Coronary artery (tissue), 2 donors: Measurements from ENCODE around the gene PITPNM1.
A peak's percentile ranks its signal among the peaks of the same experiment; 100 is the strongest.
"Not testable (repeated sequence)": the region's sequence is repeated elsewhere in the genome, so short reads cannot be mapped to it uniquely, and the experiment has no call there.

Experiments
- DNase-seq: peaks from one replicate; pipeline ENCODE4 v3.0.0-alpha.2; 2017; ENCODE audit warnings: low spot score
- H3K27ac ChIP-seq, 2 donors: fragments of 200-600 bp; sonication (generic); one replicate each; pipeline ENCODE4 v1.5.1; 2016 to 2019
- H3K4me3 ChIP-seq: fragments of 200-600 bp; sonication (generic); 2 replicates; pipeline ENCODE4 v1.5.1; 2016; ENCODE audit warnings: mild to moderate bottlenecking, moderate library complexity
- TF ChIP-seq, protein P1 (sequence below): fragments of 200-600 bp; sonication (generic); IDR thresholded peaks from one replicate; pipeline ENCODE4 v1.5.1; 2019; ENCODE audit warnings: antibody characterized with exemption

PITPNM1 gene

DNA sequence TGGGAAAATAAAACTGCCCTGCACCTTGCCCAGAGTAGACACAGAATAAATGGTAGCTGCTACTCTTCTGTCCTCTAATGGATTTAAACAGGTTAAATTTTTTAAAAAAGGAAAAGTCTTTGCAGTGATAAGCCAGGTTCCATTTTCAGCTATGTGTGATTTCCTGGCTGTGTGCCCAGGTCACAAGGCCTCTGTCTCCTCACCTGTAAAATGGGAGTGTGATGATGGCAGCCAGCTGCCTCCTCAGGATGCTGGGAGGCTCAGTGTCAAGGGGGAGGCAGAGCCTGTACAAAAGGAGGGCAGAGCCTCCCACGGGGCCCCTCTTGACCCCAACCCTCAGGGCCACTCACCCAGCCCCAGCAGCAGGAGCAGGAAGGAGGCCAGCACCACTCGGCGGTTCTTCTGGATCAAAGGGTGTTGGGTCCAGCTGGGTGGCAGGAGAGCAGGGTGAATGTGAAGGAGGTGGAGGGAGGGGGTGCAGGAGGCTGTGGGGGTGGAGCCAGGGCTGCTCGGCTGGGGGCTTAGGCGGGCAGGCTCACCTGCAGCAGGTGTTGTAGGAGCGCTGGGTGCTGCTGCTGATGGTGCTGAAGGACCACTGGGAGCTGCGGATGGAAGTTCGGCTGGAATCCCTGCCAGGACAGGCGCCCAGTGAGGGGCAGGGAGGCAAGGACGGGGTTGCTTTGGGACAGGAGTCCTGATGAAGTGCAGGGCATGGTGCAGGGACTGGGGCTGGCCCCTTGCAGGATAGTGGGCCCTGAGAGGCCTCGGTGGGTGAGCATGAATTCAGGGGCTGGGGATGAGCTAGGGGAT lies 38.0 kb downstream of the PITPNM1 start:
- TF ChIP-seq, protein P1, sequence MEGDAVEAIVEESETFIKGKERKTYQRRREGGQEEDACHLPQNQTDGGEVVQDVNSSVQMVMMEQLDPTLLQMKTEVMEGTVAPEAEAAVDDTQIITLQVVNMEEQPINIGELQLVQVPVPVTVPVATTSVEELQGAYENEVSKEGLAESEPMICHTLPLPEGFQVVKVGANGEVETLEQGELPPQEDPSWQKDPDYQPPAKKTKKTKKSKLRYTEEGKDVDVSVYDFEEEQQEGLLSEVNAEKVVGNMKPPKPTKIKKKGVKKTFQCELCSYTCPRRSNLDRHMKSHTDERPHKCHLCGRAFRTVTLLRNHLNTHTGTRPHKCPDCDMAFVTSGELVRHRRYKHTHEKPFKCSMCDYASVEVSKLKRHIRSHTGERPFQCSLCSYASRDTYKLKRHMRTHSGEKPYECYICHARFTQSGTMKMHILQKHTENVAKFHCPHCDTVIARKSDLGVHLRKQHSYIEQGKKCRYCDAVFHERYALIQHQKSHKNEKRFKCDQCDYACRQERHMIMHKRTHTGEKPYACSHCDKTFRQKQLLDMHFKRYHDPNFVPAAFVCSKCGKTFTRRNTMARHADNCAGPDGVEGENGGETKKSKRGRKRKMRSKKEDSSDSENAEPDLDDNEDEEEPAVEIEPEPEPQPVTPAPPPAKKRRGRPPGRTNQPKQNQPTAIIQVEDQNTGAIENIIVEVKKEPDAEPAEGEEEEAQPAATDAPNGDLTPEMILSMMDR: no peak
- Histone ChIP-seq H3K4me3 (no peak overlapping the region), H3K27ac (peak overlapping the region in 1 of 2 donors; percentile 91)
- DNase-seq: no peak

DNA sequence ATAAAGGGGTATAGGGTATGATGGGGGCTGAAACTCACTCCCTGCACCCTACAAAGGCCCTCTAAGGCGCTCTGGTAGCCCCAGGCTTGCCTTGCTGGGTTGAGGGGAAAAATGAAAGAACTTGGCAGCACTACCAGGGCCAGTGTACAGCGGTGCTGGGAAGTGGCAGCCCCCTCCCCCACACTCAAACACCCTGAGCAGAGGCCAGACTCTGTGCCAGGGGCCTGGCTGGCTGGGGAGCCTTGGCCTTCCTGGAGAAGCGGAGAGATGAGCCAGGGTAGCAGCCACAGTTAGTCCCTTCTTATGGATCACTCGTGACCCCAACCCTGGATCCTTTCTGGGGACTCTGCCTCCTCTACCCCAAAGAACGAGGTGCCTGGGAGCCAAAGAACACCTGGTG lies 38.8 kb downstream of the PITPNM1 start:
- H3K27ac ChIP-seq: no peak overlapping the region
- H3K4me3 ChIP-seq: no peak overlapping the region
- DNase-seq: no peak
- TF ChIP-seq, protein P1: no peak

DNA sequence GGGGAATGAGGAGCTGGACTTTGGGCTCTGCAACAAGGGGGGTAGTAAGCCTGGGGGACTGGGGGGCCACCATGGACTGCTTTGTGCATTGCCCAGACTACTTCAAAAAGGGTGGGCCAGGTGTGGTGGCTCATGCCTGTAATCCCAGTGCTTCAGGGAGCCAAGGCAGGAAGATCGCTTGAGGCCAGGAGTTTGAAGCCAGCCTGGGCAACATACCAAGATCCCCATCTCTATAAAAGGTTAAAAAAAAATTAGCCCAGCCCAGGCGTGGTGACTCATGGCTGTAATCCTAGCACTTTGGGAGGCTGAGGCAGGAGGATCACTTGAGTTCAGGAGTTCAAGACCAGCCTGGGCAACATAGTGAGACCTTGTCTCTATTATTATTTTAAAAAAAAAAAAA lies 39.6 kb downstream of the PITPNM1 start:
- Histone ChIP-seq H3K27ac (peak overlapping the region in 1 of 2 donors; percentile 95), H3K4me3 (peak overlapping the region; percentile 83)
- not testable (repeated sequence) for DNase-seq

DNA sequence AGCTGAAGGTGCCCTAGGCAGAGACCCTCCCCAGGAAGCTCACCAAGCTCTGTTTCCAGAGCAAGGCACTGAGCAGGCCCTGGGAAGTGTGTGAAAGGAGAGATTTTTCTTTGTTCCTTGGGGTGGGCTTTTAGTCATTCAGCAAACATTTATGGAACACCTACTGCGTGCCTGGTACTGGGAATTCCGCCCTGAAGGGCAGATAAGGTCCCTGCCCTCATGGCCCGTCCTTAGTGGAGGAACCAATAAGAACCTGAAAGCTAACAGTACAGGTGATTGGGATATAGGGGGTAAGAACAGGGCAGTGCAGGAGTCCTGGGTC lies 40.0 kb downstream of the PITPNM1 start:
- Histone ChIP-seq H3K4me3 (peak overlapping the region; percentile 83), H3K27ac (peak overlapping the region; percentile 80 to 95)
- TF ChIP-seq, protein P1: no peak
- no peak for DNase-seq

DNA sequence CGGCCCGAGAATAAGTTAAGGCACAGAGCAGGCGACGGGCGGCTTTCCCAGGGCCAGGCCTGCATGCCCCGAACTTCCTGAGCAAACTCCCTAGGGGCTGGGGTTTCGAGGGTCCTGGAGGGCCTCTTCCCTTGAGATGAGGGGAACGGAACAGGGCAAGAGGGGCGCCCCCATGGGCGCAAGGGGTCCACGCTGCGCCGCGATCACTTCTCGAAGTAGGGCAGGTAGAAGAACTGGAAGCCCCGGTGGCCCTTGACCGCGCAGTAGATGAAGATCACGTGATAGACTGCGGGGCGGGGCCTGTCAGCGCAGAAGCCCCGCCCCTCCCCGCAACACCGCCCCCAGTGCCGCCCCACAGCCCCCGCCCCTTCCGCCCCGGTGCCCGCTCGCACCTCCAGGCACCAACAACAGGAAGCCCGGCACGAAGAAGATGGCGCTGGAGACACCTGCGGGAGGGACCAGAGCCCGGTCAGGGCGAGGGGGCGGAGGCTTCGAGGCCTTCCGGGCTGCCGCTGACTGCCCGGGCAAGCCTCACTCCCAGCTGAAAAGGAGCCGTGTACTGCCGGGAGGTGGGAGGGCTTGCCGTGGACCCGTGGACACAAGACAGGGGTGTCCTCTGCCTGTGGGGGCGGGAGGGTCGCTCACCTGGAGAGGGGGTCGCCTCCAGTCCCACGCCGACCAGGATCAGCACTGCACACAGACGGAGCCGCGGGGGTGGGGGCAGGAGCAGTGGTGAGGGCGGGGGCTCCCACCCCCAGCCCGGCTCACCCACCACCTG lies 40.6 kb downstream of the PITPNM1 start:
- TF ChIP-seq, protein P1: no peak
- peak overlapping the region; percentile 80 to 95 for H3K27ac ChIP-seq
- H3K4me3 ChIP-seq: peak overlapping the region; percentile 83
- peak; percentile 85 for DNase-seq

DNA sequence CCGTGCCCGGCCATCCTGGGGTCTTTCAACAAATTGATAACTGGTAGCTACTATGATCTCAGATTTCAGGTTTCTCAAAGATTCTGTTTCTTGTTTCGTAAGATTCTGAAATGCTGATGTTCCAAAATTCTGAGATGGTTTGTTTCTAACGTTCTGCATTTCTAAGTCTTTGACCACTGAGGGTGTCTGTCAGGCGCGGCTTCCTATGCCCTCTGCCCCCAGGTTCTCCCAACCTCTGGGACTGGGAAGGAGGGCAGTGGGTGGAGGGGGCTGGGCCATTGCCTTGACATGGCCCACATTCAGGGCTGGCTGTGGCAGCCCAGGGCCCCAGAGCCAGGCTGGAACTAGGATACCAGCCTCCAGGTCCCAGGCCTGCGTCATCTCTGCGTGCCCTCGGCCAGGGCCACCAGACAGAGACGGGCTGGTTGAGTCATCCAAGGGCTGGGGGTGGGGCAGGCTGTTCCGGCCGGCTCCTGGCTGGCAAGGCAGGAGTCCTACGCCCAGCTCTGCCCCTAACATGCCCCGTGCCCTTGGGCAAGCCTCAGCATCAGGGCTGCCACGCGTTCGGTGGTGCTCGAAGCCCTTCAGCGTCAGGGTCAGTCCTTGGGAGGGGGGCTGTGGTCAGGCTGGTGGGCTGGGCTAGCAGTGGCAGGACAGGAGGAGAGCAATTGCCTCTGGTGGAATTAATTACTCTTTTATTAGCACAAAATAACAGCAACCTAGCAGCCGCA lies 41.3 kb downstream of the PITPNM1 start:
- H3K27ac ChIP-seq: peak overlapping the region; percentile 80 to 95
- DNase-seq: peak; percentile 85
- H3K4me3 ChIP-seq: peak overlapping the region; percentile 83
- TF ChIP-seq, protein P1: no peak

DNA sequence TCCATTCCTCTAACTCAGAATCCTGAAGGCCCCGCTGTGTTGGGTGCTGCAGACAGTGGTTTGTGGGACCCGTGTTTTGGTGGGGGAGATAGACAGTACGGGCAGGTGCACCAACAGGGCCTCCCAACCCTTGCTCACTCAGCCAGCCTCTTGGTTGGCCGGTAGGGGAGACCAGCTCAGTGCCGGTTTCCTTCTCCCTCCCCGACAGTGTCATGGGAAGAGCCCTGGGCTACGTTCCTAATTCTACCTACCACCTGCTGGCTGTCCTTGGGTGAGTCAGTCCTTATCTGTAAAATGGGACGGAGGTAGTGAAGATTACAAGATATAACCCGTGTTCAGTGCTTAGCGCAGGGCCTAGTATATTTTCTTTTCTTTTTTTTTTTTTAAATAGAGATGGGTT lies 42.0 kb downstream of the PITPNM1 start:
- no peak overlapping the region for H3K27ac ChIP-seq
- DNase-seq: no peak
- no peak overlapping the region for H3K4me3 ChIP-seq
- TF ChIP-seq, protein P1: no peak
